HEK293 (cell line): Measurements from ENCODE around the gene PINLYP.

Experiments
- CTCF ChIP-seq: fragments of 450-650 bp; formaldehyde crosslinking; IDR thresholded peaks from 2 replicates; pipeline ENCODE4 v1.5.1; 2016; ENCODE audit warnings: missing biosample characterization, missing genetic modification characterization
- EGR2 ChIP-seq: fragments of 450-650 bp; formaldehyde crosslinking; IDR thresholded peaks from 2 replicates; pipeline ENCODE4 v1.5.1; 2016; ENCODE audit warnings: low read depth, missing biosample characterization, missing genetic modification characterization
- KLF1 ChIP-seq: fragments of 450-650 bp; formaldehyde crosslinking; IDR thresholded peaks from 2 replicates; pipeline ENCODE4 v1.5.1; 2016; ENCODE audit warnings: missing biosample characterization, missing genetic modification characterization
- KLF17 ChIP-seq: fragments of 450-650 bp; formaldehyde crosslinking; IDR thresholded peaks from 2 replicates; pipeline ENCODE4 v1.5.1; 2016; ENCODE audit warnings: missing biosample characterization, missing genetic modification characterization
- MEIS1 ChIP-seq: sonication (generic); formaldehyde crosslinking; IDR thresholded peaks from 2 replicates; pipeline ENCODE4 v1.8.1; 2022; ENCODE audit warnings: missing genetic modification reagents, mild to moderate bottlenecking, borderline replicate concordance
- PRDM10 ChIP-seq: fragments of 450-650 bp; formaldehyde crosslinking; IDR thresholded peaks from 2 replicates; pipeline ENCODE4 v1.5.1; 2016; ENCODE audit warnings: missing biosample characterization, missing genetic modification characterization
- SCRT1 ChIP-seq: fragments of 450-650 bp; formaldehyde crosslinking; IDR thresholded peaks from 2 replicates; pipeline ENCODE4 v1.5.1; 2016; ENCODE audit warnings: missing biosample characterization, missing genetic modification characterization, borderline replicate concordance
- SETDB1 ChIP-seq: IDR thresholded peaks from one replicate; pipeline ENCODE4 v1.6.1; 2017; ENCODE audit warnings: mild to moderate bottlenecking, low read length, moderate library complexity, mixed read lengths; ENCODE audit not compliant: insufficient read length
- SP2 ChIP-seq: fragments of 450-650 bp; formaldehyde crosslinking; IDR thresholded peaks from 2 replicates; pipeline ENCODE4 v1.5.1; 2016; ENCODE audit warnings: missing biosample characterization, missing genetic modification characterization
- TCF7L2 ChIP-seq: IDR thresholded peaks from 2 replicates; pipeline ENCODE4 v1.6.1; 2011; ENCODE audit warnings: low read depth, mild to moderate bottlenecking, inconsistent platforms, low read length, moderate library complexity, borderline replicate concordance
- ZBTB20 ChIP-seq: fragments of 450-650 bp; formaldehyde crosslinking; IDR thresholded peaks from 2 replicates; pipeline ENCODE4 v1.5.1; 2016; ENCODE audit warnings: missing biosample characterization, missing genetic modification characterization
- ZBTB21 ChIP-seq: fragments of 450-650 bp; formaldehyde crosslinking; IDR thresholded peaks from 2 replicates; pipeline ENCODE4 v1.5.1; 2017; ENCODE audit warnings: missing biosample characterization, missing genetic modification characterization
- ZBTB6 ChIP-seq: fragments of 450-650 bp; formaldehyde crosslinking; IDR thresholded peaks from 2 replicates; pipeline ENCODE4 v1.5.1; 2017; ENCODE audit warnings: missing biosample characterization, missing genetic modification characterization
- ZFHX2 ChIP-seq: fragments of 450-650 bp; formaldehyde crosslinking; conservative IDR thresholded peaks from 2 replicates; pipeline ENCODE4 v1.5.1; 2016; ENCODE audit warnings: missing biosample characterization, missing genetic modification characterization
- ZNF112 ChIP-seq: fragments of 450-650 bp; formaldehyde crosslinking; IDR thresholded peaks from 2 replicates; pipeline ENCODE4 v1.5.0; 2017; ENCODE audit warnings: missing biosample characterization, missing genetic modification characterization
- ZNF157 ChIP-seq: fragments of 450-650 bp; formaldehyde crosslinking; IDR thresholded peaks from 2 replicates; pipeline ENCODE4 v1.5.1; 2016; ENCODE audit warnings: missing biosample characterization, missing genetic modification characterization
- ZNF175 ChIP-seq: fragments of 450-650 bp; formaldehyde crosslinking; IDR thresholded peaks from 2 replicates; pipeline ENCODE4 v1.5.1; 2016; ENCODE audit warnings: missing biosample characterization, missing genetic modification characterization
- ZNF248 ChIP-seq: fragments of 450-650 bp; formaldehyde crosslinking; IDR thresholded peaks from 2 replicates; pipeline ENCODE4 v1.5.1; 2017; ENCODE audit warnings: missing biosample characterization, missing genetic modification characterization
- ZNF324 ChIP-seq: fragments of 450-650 bp; formaldehyde crosslinking; IDR thresholded peaks from 2 replicates; pipeline ENCODE4 v1.5.1; 2016; ENCODE audit warnings: missing biosample characterization, missing genetic modification characterization
- ZNF341 ChIP-seq: fragments of 450-650 bp; formaldehyde crosslinking; IDR thresholded peaks from 2 replicates; pipeline ENCODE4; 2016; ENCODE audit warnings: low read depth, missing biosample characterization, missing genetic modification characterization
- ZNF350 ChIP-seq: fragments of 450-650 bp; formaldehyde crosslinking; IDR thresholded peaks from 2 replicates; pipeline ENCODE4 v1.5.0; 2017; ENCODE audit warnings: missing biosample characterization, mild to moderate bottlenecking, missing genetic modification characterization
- ZNF362 ChIP-seq: fragments of 450-650 bp; formaldehyde crosslinking; IDR thresholded peaks from 2 replicates; pipeline ENCODE4 v1.5.1; 2016; ENCODE audit warnings: missing biosample characterization, missing genetic modification characterization
- ZNF473 ChIP-seq: fragments of 450-650 bp; formaldehyde crosslinking; IDR thresholded peaks from 2 replicates; pipeline ENCODE4 v1.5.1; 2017; ENCODE audit warnings: missing biosample characterization, missing genetic modification characterization
- ZNF561 ChIP-seq: fragments of 450-650 bp; IDR thresholded peaks from 2 replicates; pipeline ENCODE4 v1.5.1; 2018; ENCODE audit warnings: missing biosample characterization, missing genetic modification characterization, borderline replicate concordance
- ZNF585B ChIP-seq: fragments of 450-650 bp; formaldehyde crosslinking; IDR thresholded peaks from 2 replicates; pipeline ENCODE4 v1.5.1; 2016; ENCODE audit warnings: missing biosample characterization, missing genetic modification characterization
- ZNF610 ChIP-seq: fragments of 450-650 bp; formaldehyde crosslinking; IDR thresholded peaks from 2 replicates; pipeline ENCODE4 v1.5.1; 2016; ENCODE audit warnings: missing biosample characterization, missing genetic modification characterization, borderline replicate concordance
- ZNF621 ChIP-seq: fragments of 450-650 bp; formaldehyde crosslinking; IDR thresholded peaks from 2 replicates; pipeline ENCODE4 v1.5.1; 2017; ENCODE audit warnings: missing biosample characterization, missing genetic modification characterization
- ZNF660 ChIP-seq: fragments of 450-650 bp; IDR thresholded peaks from 2 replicates; pipeline ENCODE4 v1.5.1; 2018; ENCODE audit warnings: missing biosample characterization, mild to moderate bottlenecking, missing genetic modification characterization
- ZNF664 ChIP-seq: fragments of 450-650 bp; formaldehyde crosslinking; IDR thresholded peaks from 2 replicates; pipeline ENCODE4 v1.5.1; 2016; ENCODE audit warnings: missing biosample characterization, missing genetic modification characterization
- ZNF701 ChIP-seq: fragments of 450-650 bp; formaldehyde crosslinking; IDR thresholded peaks from 2 replicates; pipeline ENCODE4 v1.5.1; 2016; ENCODE audit warnings: missing biosample characterization, missing genetic modification characterization
- ZNF830 ChIP-seq: fragments of 450-650 bp; IDR thresholded peaks from 2 replicates; pipeline ENCODE4 v1.5.0; 2018; ENCODE audit warnings: missing biosample characterization, missing genetic modification characterization, low read depth, mild to moderate bottlenecking, moderate library complexity
- ZSCAN4 ChIP-seq: fragments of 450-650 bp; formaldehyde crosslinking; IDR thresholded peaks from 2 replicates; pipeline ENCODE4 v1.5.1; 2017; ENCODE audit warnings: missing biosample characterization, missing genetic modification characterization
- ZXDB ChIP-seq: fragments of 450-650 bp; formaldehyde crosslinking; IDR thresholded peaks from 2 replicates; pipeline ENCODE4 v1.5.1; 2016; ENCODE audit warnings: missing biosample characterization, missing genetic modification characterization

PINLYP gene

GRCh38 chr19:43610493-43610892 lies 34.9 kb downstream of the PINLYP start (continued):
- TF ChIP-seq EGR2 (tag by site-specific recombination), result no peak
- TF ChIP-seq ZFHX2 (tag by site-specific recombination), result no peak
- no peak for TF ChIP-seq ZSCAN4 (tag by site-specific recombination)
- no peak for TF ChIP-seq SETDB1
- TF ChIP-seq ZNF830 (tag by site-specific recombination), result no peak
- no peak for TF ChIP-seq ZNF175 (tag by site-specific recombination)
- no peak for TF ChIP-seq CTCF (tag by site-specific recombination)
- no peak for TF ChIP-seq ZNF473
- TF ChIP-seq ZNF561 (tag by site-specific recombination), result no peak
- peak; percentile 74 for TF ChIP-seq SP2 (tag by site-specific recombination)
- no peak for TF ChIP-seq ZXDB
- no peak for TF ChIP-seq ZNF362 (tag by site-specific recombination)
- no peak for TF ChIP-seq MEIS1 (CRISPR knock-in tag)
- no peak for TF ChIP-seq ZBTB6
- no peak for TF ChIP-seq ZNF701 (tag by site-specific recombination)
- TF ChIP-seq ZNF248 (tag by site-specific recombination), result no peak
- 0 out of 2 replicates have a peak, but pooled peaks have one; percentile 36 for TF ChIP-seq ZNF324 (tag by site-specific recombination)
- TF ChIP-seq ZNF621, result no peak
- no peak for TF ChIP-seq ZNF112 (tag by site-specific recombination)
- TF ChIP-seq ZNF660 (tag by site-specific recombination), result peak; percentile 86
- no peak; the same call in 1 of the 2 replicates for TF ChIP-seq PRDM10 (tag by site-specific recombination)
- TF ChIP-seq ZNF350 (tag by site-specific recombination), result no peak
- no peak for TF ChIP-seq ZBTB20 (tag by site-specific recombination)
- TF ChIP-seq KLF17 (tag by site-specific recombination), result no peak; the same call in 1 of the 2 replicates
- TF ChIP-seq KLF1, result no peak
- TF ChIP-seq TCF7L2, result no peak
- no peak for TF ChIP-seq ZNF157 (tag by site-specific recombination)
- no peak for TF ChIP-seq ZNF664
- TF ChIP-seq ZNF610 (tag by site-specific recombination), result no peak
- TF ChIP-seq ZBTB21, result peak; percentile 33; the same call in 1 of the 2 replicates
- TF ChIP-seq ZNF341 (tag by site-specific recombination), result peak; percentile 81
- TF ChIP-seq SCRT1, result no peak
- TF ChIP-seq ZNF585B, result no peak
